Nephron progenitor cell (in vitro differentiated cells): Measurements from ENCODE around the gene OR51M1.
"Not testable (repeated sequence)": the region's sequence is repeated elsewhere in the genome, so short reads cannot be mapped to it uniquely, and the experiment has no call there.

Experiments used
- DNase-seq: peaks from one replicate; pipeline ENCODE4 v3.0.0; 2021
- H3K27ac Mint-ChIP-seq: 2 replicates; pipeline ENCODE4 v1.8.0; 2021; ENCODE audit warnings: mild to moderate bottlenecking, moderate library complexity, mixed read lengths
- H3K27me3 Mint-ChIP-seq: 2 replicates; pipeline ENCODE4 v1.8.0; 2021; ENCODE audit warnings: mild to moderate bottlenecking, low read depth, mixed read lengths; ENCODE audit not compliant: poor library complexity
- H3K36me3 Mint-ChIP-seq: 2 replicates; pipeline ENCODE4 v1.8.0; 2021; ENCODE audit warnings: low read depth, mixed read lengths
- H3K4me1 Mint-ChIP-seq: 2 replicates; pipeline ENCODE4 v1.8.0; 2021; ENCODE audit warnings: mixed read lengths
- H3K4me3 Mint-ChIP-seq: 2 replicates; pipeline ENCODE4 v1.8.0; 2021; ENCODE audit warnings: mild to moderate bottlenecking, moderate library complexity, mixed read lengths
- H3K9me3 Mint-ChIP-seq: 2 replicates; pipeline ENCODE4 v1.8.0; 2021; ENCODE audit warnings: mild to moderate bottlenecking, moderate library complexity, mixed read lengths
- CTCF ChIP-seq: fragments of 200-600 bp; sonication (generic); IDR thresholded peaks from 2 replicates; pipeline ENCODE4 v1.5.0; 2021; ENCODE audit warnings: antibody characterized with exemption

Gene OR51M1

GRCh38 chr11:5363679-5364078 lies 19.9 kb upstream of the OR51M1 start:
- no peak overlapping the region for H3K4me3 Mint-ChIP-seq
- H3K27ac Mint-ChIP-seq = no peak overlapping the region
- DNase-seq = no peak
- H3K27me3 Mint-ChIP-seq = peaks cover 4% of the 10 kb centered on the region
- no peak for TF ChIP-seq CTCF
- H3K9me3 Mint-ChIP-seq = no peaks in the 10 kb centered on the region
- H3K4me1 Mint-ChIP-seq = no peaks in the 10 kb centered on the region
- H3K36me3 Mint-ChIP-seq = no peaks in the 10 kb centered on the region

- no peak for TF ChIP-seq CTCF
- no peak for DNase-seq
- H3K27me3 Mint-ChIP-seq = peaks cover 4% of the 10 kb centered on the region
- H3K4me1 Mint-ChIP-seq = no peaks in the 10 kb centered on the region
- H3K9me3 Mint-ChIP-seq = no peaks in the 10 kb centered on the region
- no peaks in the 10 kb centered on the region for H3K36me3 Mint-ChIP-seq
- no peak overlapping the region for H3K4me3 Mint-ChIP-seq
- no peak overlapping the region for H3K27ac Mint-ChIP-seq
Observed at GRCh38 chr11:5364214-5364613, 19.4 kb upstream of the OR51M1 start.

- H3K27me3 Mint-ChIP-seq, DNase-seq, H3K36me3 Mint-ChIP-seq, H3K27ac Mint-ChIP-seq, H3K4me3 Mint-ChIP-seq, H3K4me1 Mint-ChIP-seq, H3K9me3 Mint-ChIP-seq: not testable (repeated sequence)
Observed at GRCh38 chr11:5366365-5366764, 17.2 kb upstream of the OR51M1 start.

GRCh38 chr11:5366856-5367255 lies 16.8 kb upstream of the OR51M1 start:
- Mint-ChIP-seq H3K27ac (no peak overlapping the region), H3K9me3 (no peaks in the 10 kb centered on the region), H3K36me3 (no peaks in the 10 kb centered on the region), H3K4me3 (no peak overlapping the region), H3K27me3 (peaks cover 4% of the 10 kb centered on the region), H3K4me1 (no peaks in the 10 kb centered on the region)
- no peak for TF ChIP-seq CTCF
- DNase-seq = no peak

GRCh38 chr11:5367448-5368074 lies 16.1 kb upstream of the OR51M1 start:
- TF ChIP-seq CTCF = no peak
- H3K4me1 Mint-ChIP-seq = no peaks in the 10 kb centered on the region
- H3K4me3 Mint-ChIP-seq = no peak overlapping the region
- no peaks in the 10 kb centered on the region for H3K36me3 Mint-ChIP-seq
- no peak overlapping the region for H3K27ac Mint-ChIP-seq
- H3K9me3 Mint-ChIP-seq = peaks cover 2% of the 10 kb centered on the region
- H3K27me3 Mint-ChIP-seq = peaks cover 4% of the 10 kb centered on the region
- no peak for DNase-seq

- H3K4me1 Mint-ChIP-seq = no peaks in the 10 kb centered on the region
- DNase-seq = no peak
Observed at GRCh38 chr11:5368502-5369043, 15.0 kb upstream of the OR51M1 start.

More at GRCh38 chr11:5368502-5369043, 15.0 kb upstream of the OR51M1 start:
- no peak for TF ChIP-seq CTCF
- Mint-ChIP-seq H3K9me3 (peaks cover 11% of the 10 kb centered on the region), H3K4me3 (no peak overlapping the region), H3K27me3 (peaks cover 4% of the 10 kb centered on the region), H3K36me3 (no peaks in the 10 kb centered on the region), H3K27ac (no peak overlapping the region)
